Right lobe of liver (tissue), 4 donors: Measurements from ENCODE around the gene FREM1.

ENCODE experiments used
- CTCF ChIP-seq, 4 donors: fragments of 200-600 bp in 3 of 4; fragments of 450-650 bp in 1 of 4; IDR thresholded peaks; one replicate each; pipeline versions ENCODE4 v1.5.1 to v1.8.0; 2016 to 2022; ENCODE audit warnings: antibody characterized with exemption in 4 of 4, mild to moderate bottlenecking in 2 of 4
- POLR2A ChIP-seq: fragments of 450-650 bp; IDR thresholded peaks from one replicate; pipeline ENCODE4 v1.6.1; 2017; ENCODE audit warnings: antibody characterized with exemption, mild to moderate bottlenecking
- donor health status: DM: no; HTN: no; CAD: no.
- donor health status: DM: no; HTN: no; CAD: no.
- donor health status: DM: no; HTN: yes; CAD: no.

- TF ChIP-seq CTCF (IDR thresholded peaks at IDR 0.05) (no peak), POLR2A (no peak)
These were observed 163.1 kb downstream of the FREM1 start for GRCh38 chr9:14747111-14747510.
